GM18526 (cell line): ENCODE data around the gene PCLO.

ENCODE experiments used
- POLR2A ChIP-seq: IDR thresholded peaks from 3 replicates; pipeline ENCODE4 v1.6.1; 2011; ENCODE audit not compliant: insufficient read length; ENCODE audit errors: extremely low read depth

Gene PCLO

DNA sequence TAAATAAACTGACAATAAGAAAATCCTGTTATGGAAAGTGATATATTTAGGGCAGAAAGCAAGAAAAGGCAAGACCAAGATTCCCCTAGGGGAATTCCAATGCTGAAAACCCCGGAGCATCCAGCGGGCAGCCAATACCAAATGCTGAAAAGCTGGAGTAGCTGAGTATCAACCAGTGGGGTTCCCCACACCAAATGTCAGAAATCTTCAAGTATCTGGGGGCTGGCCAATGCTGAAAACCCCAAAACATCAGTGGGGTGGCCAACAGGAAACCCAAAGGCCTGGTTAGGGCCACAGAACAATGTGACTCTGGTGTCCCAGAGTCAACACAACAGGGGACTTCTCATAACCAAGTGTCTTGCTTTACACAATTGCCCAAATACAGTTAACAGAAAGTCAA, 447.3 kb downstream of the PCLO start:
- TF ChIP-seq POLR2A, result no peak

GRCh38 chr7:82714883-82715282, 447.8 kb downstream of the PCLO start:
- no peak for TF ChIP-seq POLR2A

DNA sequence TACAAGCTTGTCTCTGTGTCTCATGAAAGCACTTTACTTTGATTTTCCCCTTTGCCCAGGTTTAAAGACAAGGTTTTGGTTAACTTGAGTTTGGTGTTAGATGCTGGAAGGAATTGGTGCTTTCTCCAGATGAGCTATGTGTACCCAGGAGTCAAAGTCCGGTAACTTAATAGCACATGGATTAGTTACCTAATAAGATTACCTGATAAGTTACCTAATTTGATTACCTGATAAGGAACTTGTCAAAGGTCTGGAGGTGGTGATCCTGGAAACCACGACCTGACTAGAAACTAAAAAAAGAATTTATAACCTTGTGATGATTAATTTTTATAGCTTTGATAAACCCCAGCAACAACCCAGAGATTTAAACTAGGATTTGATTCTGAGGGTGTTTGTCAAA, 449.2 kb downstream of the PCLO start:
- TF ChIP-seq POLR2A, result no peak

DNA sequence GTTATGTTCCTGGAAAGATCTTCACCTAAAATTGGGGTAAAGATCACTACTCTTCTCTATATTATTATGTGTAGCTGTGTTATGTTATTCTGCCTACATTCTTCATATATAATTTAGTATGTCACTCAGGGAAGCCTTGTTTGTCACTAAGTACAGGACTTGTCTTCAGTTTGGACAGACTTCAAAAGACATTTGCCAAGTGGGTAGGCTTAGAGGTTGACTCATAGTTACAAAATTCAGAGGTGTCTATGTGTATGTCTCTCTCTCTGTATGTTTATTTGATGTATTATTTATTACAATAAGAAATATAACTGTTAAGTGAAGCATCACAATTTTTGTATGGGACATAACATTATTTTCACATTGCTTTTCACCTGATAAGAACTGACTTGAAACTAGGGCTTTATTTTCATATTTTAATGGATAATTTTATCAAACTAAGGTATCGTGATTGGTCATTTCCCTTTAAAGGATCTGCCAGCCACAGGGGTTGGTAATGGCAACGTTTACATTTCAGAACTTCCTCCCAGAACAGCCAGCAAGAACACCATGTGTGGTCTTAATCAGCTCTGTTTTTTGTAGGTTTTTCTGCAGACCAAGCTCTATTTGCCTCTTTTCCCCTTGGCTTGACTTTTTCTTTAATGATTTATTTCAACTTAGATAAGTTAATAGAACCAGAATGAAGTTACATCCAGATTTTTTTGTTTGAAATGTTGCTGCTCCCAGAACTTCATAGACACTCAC, 457.0 kb downstream of the PCLO start:
- no peak for TF ChIP-seq POLR2A

DNA sequence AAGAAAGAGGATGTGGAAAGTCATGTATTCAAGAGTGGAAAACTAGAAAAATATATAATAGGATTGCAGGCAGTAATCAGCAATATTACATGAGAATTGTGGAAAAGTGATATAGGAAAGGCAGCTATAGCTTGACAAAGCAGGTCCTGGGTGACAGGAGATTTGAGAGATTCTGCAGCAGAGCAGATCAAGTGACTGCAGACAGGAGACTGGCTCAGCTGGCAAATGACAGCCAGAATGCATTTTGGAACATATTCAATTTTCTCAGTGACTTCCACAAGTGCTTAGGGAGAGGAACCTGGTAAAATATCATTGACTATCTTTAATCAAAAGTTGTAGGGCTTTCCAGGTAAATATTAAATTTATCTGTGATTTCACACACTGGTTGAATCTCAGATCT, 458.6 kb downstream of the PCLO start:
- TF ChIP-seq POLR2A, result no peak
